GM06990 (cell line): ENCODE results near the gene UNCX.

Source experiments
- DNase-seq: peaks from one replicate; pipeline ENCODE4 v3.0.0-alpha.2; 2011; ENCODE audit not compliant: insufficient read length; ENCODE audit errors: extremely low read depth
- H3K27me3 ChIP-seq: replicated peaks from 2 replicates; pipeline ENCODE4 v1.6.0; 2011; ENCODE audit warnings: low read length; ENCODE audit not compliant: control insufficient read depth, insufficient read depth
- H3K36me3 ChIP-seq: 2 replicates; pipeline ENCODE4 v1.5.1; 2011; ENCODE audit warnings: low read length; ENCODE audit not compliant: control insufficient read depth, insufficient read depth
- H3K4me3 ChIP-seq: replicated peaks from 2 replicates; pipeline ENCODE4 v1.5.1; 2011; ENCODE audit warnings: low read depth, mild to moderate bottlenecking, control low read depth, low read length
- TF ChIP-seq, protein P1 (sequence below): IDR thresholded peaks from 2 replicates; pipeline ENCODE4 v1.5.1; 2011; ENCODE audit warnings: low read length, control low read depth, mild to moderate bottlenecking, inconsistent platforms; ENCODE audit not compliant: insufficient read depth, poor library complexity, severe bottlenecking

Gene UNCX

DNA sequence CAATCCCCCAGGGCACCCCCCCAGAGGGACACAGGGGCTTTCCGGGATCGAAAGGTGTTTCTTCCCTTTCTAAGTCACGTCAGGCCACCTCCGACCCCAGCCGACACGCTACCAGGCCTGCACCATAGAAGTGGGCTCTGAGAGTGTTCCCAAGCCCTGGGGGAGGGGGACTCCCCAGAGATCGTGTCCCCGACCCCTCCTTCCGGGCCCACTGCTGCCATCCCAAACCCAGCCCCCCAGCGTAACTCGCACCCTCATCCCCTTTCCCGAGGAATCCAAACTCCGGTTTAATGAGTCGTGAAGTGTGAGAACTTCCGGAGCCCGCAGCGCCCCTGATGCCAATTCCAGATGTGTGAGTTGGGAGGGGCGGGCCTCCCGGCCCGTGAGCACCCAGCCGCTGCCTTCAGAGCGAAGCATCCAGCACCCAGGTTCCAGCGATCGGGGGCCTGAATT is 11.3 kb downstream of the UNCX start:
- no peaks in the 10 kb centered on the region; the same call in 1 of the 2 replicates for H3K27me3 ChIP-seq
- no peak overlapping the region for H3K4me3 ChIP-seq
- H3K36me3 ChIP-seq: no peaks in the 10 kb centered on the region
- TF ChIP-seq, protein P1, sequence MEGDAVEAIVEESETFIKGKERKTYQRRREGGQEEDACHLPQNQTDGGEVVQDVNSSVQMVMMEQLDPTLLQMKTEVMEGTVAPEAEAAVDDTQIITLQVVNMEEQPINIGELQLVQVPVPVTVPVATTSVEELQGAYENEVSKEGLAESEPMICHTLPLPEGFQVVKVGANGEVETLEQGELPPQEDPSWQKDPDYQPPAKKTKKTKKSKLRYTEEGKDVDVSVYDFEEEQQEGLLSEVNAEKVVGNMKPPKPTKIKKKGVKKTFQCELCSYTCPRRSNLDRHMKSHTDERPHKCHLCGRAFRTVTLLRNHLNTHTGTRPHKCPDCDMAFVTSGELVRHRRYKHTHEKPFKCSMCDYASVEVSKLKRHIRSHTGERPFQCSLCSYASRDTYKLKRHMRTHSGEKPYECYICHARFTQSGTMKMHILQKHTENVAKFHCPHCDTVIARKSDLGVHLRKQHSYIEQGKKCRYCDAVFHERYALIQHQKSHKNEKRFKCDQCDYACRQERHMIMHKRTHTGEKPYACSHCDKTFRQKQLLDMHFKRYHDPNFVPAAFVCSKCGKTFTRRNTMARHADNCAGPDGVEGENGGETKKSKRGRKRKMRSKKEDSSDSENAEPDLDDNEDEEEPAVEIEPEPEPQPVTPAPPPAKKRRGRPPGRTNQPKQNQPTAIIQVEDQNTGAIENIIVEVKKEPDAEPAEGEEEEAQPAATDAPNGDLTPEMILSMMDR: no peak
- no peak for DNase-seq

- TF ChIP-seq, protein P1: no peak
- Histone ChIP-seq H3K4me3 (no peak overlapping the region), H3K36me3 (no peaks in the 10 kb centered on the region), H3K27me3 (no peaks in the 10 kb centered on the region; the same call in 1 of the 2 replicates)
- no peak for DNase-seq
Measured at GRCh38 chr7:1244700-1245523, 12.2 kb downstream of the UNCX start.

DNA sequence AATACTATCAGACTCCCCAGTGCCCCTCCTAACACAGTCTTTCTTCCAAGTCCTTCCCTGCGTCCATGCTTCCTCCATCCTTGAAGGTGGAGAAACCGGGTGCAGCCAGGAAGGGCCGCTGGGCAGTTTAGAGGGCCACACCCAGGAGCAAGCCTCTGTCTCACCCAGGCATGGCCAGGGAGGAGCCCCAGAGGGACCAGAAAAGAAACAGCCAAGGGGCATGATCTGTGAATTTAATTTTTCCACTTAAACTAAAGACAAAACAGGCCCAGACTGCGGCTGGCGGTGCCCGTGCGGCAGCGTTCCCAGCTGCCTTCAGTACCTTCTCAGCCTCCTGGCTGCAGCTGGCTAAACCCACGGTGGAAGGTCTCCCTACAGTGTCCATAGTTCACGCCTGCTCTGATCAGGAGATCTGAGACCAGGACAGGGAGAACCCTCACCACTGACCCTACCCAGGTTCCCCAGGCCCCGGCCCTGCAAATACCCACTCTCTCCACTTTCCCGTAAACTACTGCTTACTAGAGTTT is 12.9 kb downstream of the UNCX start:
- H3K4me3 ChIP-seq: no peak overlapping the region
- TF ChIP-seq, protein P1: no peak
- H3K27me3 ChIP-seq: no peaks in the 10 kb centered on the region; the same call in 1 of the 2 replicates
- no peak for DNase-seq
- H3K36me3 ChIP-seq: no peaks in the 10 kb centered on the region

DNA sequence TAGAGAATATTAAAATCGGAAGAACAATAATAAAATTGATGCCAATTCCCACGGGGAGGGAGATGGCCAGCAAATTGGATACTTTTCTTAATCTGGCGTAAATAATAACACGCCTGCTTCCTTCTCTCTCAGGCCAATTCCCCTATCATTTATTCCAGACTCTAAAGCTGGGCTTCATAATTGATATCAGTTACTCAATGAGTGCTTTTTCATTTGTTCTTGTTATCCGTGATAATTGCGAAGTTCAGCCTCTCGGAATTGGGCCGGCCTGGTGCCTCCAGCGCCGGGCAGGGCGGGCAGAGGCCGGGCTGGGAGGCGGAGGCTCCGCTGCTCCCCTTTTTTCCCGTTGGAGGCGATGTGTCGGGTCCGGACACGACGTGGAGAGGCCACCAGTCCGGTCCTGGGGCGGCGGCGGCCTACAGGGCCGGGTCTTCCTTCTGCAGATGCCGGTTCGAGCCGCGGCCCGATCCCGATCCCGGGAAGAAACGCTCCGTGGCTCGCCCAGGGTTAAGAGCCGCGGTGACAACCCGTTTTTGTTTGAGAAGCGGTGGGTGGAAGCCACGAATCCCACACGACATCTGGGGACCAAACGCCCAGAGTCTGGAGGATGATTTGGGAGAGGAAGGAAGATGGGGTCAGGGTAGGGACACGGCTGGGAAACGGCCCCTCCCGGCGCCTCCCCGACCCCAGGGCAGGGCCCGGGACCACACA is 13.6 kb downstream of the UNCX start:
- no peaks in the 10 kb centered on the region; the same call in 1 of the 2 replicates for H3K27me3 ChIP-seq
- TF ChIP-seq, protein P1: no peak
- H3K36me3 ChIP-seq: no peaks in the 10 kb centered on the region
- H3K4me3 ChIP-seq: no peak overlapping the region
- DNase-seq: no peak

GRCh38 chr7:1246871-1247526 is 14.3 kb downstream of the UNCX start:
- Histone ChIP-seq H3K27me3 (no peaks in the 10 kb centered on the region; the same call in 1 of the 2 replicates), H3K36me3 (no peaks in the 10 kb centered on the region), H3K4me3 (no peak overlapping the region)
- TF ChIP-seq, protein P1: no peak
- DNase-seq: no peak
